Occipital lobe (tissue), 2 donors: Measurements from ENCODE around the gene EFCAB14. TPM values are rescaled to one million over a fixed set of nuclear protein-coding genes. Genes with fewer than 3 reads are reported as not detected.
"Not testable (repeated sequence)": the region's sequence is repeated elsewhere in the genome, so short reads cannot be mapped to it uniquely, and the experiment has no call there.

Source experiments
- DNase-seq: peaks from one replicate; lab custom pipeline; 2025; lab: John Stamatoyannopoulos, UW
- total RNA-seq: library from RNA; depleted of rRNA; stranded (reverse); fragments of >200 nt; gene quantifications from one replicate; pipeline ENCODE4 v1.2.3, GENCODE V29; 2014

The EFCAB14 gene
- total RNA-seq, 1 donor from 2014 or later: 13.6 TPM

GRCh38 chr1:46723901-46724300 is 5.0 kb upstream of the EFCAB14 start:
- DNase-seq: no peak

DNA sequence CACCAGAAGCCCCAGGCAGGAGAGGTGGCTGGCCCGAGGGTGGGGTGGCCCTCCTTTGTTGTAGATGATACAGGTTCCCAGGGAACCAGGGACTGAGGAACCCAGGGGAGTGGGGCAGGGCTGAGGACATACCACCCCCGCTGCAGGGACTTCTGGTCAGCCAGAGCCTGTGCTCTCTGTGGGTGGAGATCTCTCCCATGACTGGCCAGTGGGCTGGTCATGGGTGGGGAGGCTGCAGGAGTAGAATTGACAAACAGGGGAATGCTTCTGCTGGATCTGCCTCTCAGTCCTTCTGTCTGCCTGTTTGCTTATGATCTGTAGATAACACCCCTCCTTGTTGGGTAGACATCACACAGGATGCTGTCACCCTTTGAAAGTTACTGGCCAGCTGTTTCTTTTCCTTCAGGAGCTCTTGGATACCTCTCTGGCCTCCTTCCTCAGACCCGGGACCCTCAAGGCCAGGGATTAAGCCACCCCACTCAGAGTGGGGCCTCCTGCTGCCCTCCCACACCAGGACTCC is 2.8 kb upstream of the EFCAB14 start:
- no peak for DNase-seq

DNA sequence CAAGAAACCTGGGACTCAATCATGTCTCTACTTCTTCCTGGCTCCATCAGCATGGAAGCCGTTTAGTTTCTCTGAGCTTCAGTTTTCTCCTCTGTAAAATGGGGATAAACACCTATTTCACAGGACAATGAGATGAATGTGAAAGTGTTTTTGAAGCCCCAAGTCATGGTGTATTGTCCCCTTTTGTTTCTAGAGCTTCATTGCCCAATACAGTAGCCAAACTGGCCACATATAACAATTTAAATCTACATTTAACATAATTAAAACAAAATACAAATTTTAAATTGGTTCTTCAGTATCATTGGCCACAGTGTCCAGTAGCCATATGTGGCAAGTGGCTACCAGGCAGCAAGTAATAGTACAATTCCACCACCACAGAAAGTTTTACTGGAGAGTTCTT is 2.3 kb upstream of the EFCAB14 start:
- no peak for DNase-seq

DNA sequence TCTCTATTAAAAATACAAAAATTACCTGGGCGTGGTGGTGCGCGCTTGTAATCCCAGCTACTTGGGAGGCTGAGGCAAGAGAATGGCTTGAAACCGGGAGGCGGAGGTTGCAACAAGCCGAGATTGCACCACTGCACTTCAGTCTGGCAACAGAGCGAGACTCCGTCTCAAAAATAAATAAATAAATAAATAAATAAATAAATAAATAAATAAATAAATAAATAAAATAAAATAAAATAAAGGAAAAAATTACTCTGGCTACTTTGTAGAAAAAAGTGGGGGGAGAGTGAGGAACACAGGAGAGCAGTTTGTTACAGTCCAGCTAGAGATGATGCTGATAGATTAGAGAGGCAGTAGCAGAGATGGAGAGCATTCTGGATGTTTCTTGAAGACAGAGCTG is 1.4 kb upstream of the EFCAB14 start:
- DNase-seq: not testable (repeated sequence)

DNA sequence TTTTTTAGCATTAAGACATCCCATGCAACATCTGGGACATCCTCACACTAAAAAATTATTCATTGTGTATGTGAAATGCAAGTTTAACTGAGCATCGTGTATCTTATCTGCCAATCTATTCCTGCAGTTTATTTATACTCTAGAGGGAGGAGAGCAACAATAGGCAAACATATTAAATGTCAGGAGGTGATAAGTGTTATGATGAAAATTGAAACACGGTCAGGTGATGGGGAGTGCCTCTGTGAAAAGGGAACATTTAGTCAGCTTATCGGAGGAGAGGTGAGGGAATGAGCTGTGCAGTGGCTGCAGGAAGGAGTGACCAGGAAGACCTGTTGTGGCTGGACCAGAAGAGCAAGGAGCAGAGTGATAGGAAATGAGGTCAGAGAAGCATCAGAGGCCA is 775 bp upstream of the EFCAB14 start:
- DNase-seq: no peak

- no peak for DNase-seq
Measured at GRCh38 chr1:46718340-46718726, 581 bp downstream of the EFCAB14 start.

GRCh38 chr1:46717654-46718053 is 1.3 kb downstream of the EFCAB14 start:
- DNase-seq: no peak

- no peak for DNase-seq
Measured at GRCh38 chr1:46714976-46715375, 3.9 kb downstream of the EFCAB14 start.

- DNase-seq: no peak
Measured at GRCh38 chr1:46708121-46708520, 10.8 kb downstream of the EFCAB14 start.

DNA sequence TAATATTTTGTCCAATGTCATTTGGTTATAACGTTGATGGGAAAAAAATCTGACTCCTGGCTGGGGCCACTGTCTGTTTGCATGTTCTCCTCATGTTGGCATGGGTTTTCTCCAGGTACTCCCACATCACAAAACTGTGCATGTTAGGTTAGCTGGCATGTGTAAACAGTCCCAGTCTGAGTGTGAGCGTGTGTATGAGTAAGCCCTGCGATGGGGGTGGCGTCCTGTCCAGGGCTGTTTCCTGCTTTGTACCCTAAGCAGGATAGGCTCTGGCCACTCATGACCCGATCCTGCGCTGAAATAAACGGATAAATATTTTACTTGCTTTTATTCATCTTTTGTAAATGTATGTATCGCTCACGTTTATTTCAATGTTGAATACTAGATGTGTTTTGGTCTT is 13.5 kb downstream of the EFCAB14 start:
- no peak for DNase-seq

DNA sequence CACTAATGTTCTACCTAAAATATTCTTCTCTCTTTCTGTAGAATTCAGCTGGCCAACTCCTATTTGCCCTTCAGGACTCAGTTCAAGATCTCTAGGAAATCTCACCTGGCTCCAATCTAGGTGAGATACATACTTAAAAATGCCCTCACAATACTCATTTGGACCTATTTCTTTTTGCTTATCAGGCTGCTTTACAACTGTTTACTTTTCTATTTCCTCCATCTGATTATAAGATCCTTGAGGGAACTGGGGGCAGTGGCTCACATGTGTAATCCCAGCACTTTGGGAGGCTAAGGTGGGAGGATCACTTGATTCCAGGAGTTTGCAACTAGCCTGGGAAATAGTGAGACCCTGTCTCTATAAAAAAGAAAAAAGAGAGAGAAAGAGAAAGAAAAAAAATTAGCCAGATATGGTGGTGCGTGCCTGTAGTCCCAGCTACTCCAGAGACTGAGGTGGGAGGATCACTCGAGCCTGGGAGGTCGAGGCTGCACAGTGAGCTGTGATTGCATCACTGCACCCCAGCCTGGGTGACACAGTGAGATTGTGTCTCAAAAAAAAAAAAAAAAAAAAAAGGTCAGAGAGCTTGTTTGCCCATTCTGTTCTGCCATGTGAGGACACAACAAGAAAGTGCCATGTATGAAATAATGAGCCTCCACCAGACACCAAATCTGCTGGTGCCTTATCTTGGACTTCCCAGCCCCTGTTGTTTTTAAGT is 14.8 kb downstream of the EFCAB14 start:
- DNase-seq: no peak

DNA sequence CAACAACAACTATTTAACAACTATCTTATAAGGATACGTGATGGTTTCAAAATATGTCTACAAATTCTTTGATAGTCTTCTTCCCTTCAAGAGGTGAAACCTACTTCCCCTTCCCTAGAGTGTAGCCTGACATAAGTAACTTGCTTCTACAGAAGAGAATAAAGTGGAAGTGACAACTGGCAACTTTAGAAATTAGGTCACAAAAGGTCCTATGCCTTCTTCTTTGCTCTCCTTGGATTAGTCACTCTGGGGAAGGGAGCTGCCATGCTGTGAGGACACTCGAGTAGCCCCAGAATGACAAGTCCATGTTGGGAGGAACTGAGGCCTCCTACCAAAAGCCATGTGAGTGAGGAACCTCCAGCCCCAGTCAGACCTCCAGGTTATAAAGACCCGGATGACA is 19.2 kb downstream of the EFCAB14 start:
- no peak for DNase-seq

DNA sequence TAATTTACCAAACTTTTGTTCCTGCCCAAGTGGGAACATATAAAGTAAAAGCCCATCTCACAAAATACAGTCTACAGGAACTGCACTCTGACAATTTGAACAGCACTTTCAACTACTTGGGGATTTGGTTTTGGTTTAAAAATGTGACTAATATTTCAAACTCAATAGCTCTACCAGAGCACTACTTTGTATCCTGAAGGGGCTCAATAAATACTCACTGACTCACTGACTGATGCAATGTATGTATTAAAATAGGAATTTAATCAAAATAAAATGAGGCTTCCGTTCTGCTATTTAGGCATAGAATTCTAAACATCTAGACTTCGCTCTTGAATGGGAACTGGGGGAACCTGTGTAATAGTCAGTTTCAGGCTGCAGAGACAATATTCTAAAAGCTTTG is 21.9 kb downstream of the EFCAB14 start:
- DNase-seq: no peak

- not testable (repeated sequence) for DNase-seq
Measured at GRCh38 chr1:46694676-46695075, 24.2 kb downstream of the EFCAB14 start.

DNA sequence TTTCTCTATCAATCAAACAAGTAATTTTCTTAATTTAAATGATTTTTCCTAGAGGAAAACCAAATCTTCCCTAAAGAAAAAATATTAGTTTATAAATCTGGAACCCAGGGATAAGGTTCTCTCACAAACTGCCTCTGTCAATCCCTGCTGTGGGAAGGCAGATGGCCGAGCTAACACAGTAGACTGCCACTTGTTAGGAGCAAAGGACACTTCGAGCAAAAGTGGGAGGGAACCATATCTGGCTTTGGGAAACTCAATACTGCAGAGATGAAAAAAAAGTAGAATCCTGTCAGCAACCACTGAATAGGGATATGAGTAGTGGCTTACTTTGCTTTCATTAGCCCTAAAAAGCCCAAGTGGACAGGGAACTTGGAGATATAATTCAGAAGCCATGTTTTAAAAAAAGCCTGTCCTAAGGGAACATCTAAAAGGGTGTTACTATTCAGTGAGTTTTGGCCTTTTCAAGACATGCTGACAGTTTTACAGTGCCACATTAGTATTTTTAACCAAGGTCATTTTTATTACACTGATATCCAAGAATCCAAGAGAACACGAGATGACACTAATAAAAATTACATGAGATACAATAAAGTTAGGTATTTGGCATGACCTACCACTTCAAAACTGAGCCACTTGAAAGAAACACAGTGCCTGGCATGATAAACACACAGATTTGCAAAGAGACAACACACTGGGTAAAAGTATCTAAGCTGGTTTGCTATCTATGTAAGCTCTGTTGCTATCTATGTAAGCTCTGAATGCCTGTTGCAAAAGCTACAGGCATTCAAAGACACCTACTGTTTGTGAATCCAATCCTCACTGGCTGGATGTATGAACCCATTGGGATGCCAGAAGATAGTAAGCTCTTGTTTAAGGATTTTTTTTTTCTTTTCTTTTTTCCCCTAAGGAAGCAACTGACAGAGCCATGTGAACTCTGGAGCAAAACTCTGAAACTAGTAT is 25.8 kb downstream of the EFCAB14 start:
- no peak for DNase-seq

DNA sequence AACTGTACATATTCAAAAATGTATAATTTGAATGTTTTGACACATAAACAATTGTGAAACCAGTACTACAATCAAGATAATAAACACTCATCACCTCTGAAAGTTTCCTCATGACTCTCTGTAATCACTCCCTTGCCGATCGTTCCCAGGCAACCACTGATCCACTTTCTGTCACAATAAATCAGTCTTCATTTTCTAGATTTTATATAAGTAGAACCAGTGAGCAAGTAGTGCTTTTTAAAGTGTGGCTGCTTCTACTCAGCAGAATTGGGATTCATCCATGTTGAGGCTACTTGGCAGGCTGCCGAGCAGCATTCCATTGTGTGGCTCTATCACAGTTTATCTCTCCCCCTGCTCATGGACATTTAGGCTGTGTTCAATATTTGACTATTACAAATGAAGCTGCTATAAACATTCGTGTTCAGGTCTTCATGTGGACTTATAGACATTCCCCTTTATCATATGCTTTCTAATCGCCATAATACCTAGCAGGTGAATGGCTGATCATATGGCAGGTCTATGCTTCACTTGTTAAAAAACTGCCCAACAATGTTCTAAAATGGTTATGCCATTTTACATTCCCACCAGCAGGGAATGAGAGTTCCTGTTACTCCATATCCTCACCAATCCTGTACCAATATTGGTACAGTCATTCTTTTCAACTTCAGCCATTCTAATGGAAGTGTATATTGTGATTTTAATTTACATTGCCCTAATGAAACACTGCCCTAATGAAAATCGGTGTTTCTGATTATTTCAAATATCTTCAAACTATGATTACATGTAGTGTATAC is 26.7 kb downstream of the EFCAB14 start:
- no peak for DNase-seq

- DNase-seq: no peak
Measured at GRCh38 chr1:46690931-46691421, 27.9 kb downstream of the EFCAB14 start.

DNA sequence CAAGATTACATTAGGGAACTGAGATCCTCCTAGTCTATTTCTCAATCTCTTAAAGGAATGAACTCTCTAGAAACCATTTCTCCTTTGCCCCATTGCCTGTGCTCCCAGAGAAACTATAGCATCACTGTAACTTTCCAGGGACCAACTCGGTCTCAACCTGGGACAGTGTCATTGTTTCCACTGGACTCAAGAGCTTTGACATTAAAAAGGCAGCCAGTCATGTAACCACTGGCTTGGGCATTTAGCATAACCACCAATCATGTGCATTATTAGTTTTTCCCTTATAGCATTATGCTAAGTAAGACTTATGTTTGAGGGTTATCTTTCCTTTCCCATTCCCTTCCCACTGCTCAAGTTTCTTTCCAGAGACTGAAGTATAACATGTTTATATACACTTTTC is 29.0 kb downstream of the EFCAB14 start:
- DNase-seq: no peak

GRCh38 chr1:46689356-46689755 is 29.6 kb downstream of the EFCAB14 start:
- no peak for DNase-seq

GRCh38 chr1:46687921-46688509 is 30.9 kb downstream of the EFCAB14 start:
- no peak for DNase-seq

GRCh38 chr1:46687093-46687659 is 31.7 kb downstream of the EFCAB14 start:
- no peak for DNase-seq
